K562 (cell line): ENCODE results near the gene CUL4B. TPM values are rescaled to one million over a fixed set of nuclear protein-coding genes. Genes with fewer than 3 reads are reported as not detected.
A peak's percentile ranks its signal among the peaks of the same experiment; 100 is the strongest.

Source experiments
- ARHGAP35 ChIP-seq: fragments of 450-650 bp; IDR thresholded peaks from 2 replicates; pipeline ENCODE4 v1.6.1; 2018; ENCODE audit not compliant: partially characterized antibody
- BACH1 ChIP-seq: fragments of 200-800 bp; sonication (Bioruptor generic); IDR thresholded peaks from 2 replicates; pipeline ENCODE4 v1.6.1; 2016; ENCODE audit warnings: missing genetic modification characterization, missing compliant biosample characterization
- GTF2A2 ChIP-seq: IDR thresholded peaks from 2 replicates; pipeline ENCODE4 v1.6.1; 2016; ENCODE audit warnings: mild to moderate bottlenecking, missing genetic modification characterization, missing compliant biosample characterization
- ILF3 ChIP-seq: fragments of 450-650 bp; IDR thresholded peaks from 2 replicates; pipeline ENCODE4 v1.6.1; 2018; ENCODE audit warnings: antibody characterized with exemption, mild to moderate bottlenecking, moderate library complexity, borderline replicate concordance
- MBD2 ChIP-seq: sonication (generic); IDR thresholded peaks from 2 replicates; pipeline ENCODE4 v1.6.1; 2016; ENCODE audit warnings: low read depth, borderline replicate concordance
- MYNN ChIP-seq, 2 experiments: sonication (generic); formaldehyde crosslinking in 1 of 2; IDR thresholded peaks; 2 replicates each; pipeline versions ENCODE4 v1.5.0 to v1.6.1; 2016 to 2020; ENCODE audit warnings: antibody characterized with exemption in 1 of 2, missing genetic modification reagents in 1 of 2
- NCOA2 ChIP-seq, 2 experiments: fragments of 450-650 bp; IDR thresholded peaks; 2 replicates each; pipeline ENCODE4 v1.6.1; 2018; ENCODE audit warnings: mild to moderate bottlenecking in 2 of 2, moderate library complexity in 1 of 2; ENCODE audit not compliant: partially characterized antibody in 2 of 2
- NFATC3 ChIP-seq: fragments of 450-650 bp; IDR thresholded peaks from 2 replicates; pipeline ENCODE4 v1.6.1; 2017; ENCODE audit warnings: mild to moderate bottlenecking
- SNIP1 ChIP-seq: fragments of 450-650 bp; IDR thresholded peaks from 2 replicates; pipeline ENCODE4 v1.7.1; 2017; ENCODE audit warnings: low read depth, mild to moderate bottlenecking
- SUPT5H ChIP-seq: fragments of 450-650 bp; IDR thresholded peaks from 2 replicates; pipeline ENCODE4 v1.6.1; 2016
- TAF1 ChIP-seq: IDR thresholded peaks from 2 replicates; pipeline ENCODE4 v1.6.1; 2011; ENCODE audit warnings: mild to moderate bottlenecking, low read length, moderate library complexity; ENCODE audit not compliant: insufficient read depth, control insufficient read depth, severe bottlenecking; ENCODE audit errors: extremely low read depth
- TCF15 ChIP-seq: fragments of 250-450 bp; sonication (Bioruptor Pico); IDR thresholded peaks from 2 replicates; pipeline ENCODE4 v1.8.0; 2022; ENCODE audit warnings: moderate library complexity, mild to moderate bottlenecking, inconsistent platforms
- ZNF551 ChIP-seq: fragments of 250-450 bp; sonication (Bioruptor Pico); IDR thresholded peaks from 2 replicates; pipeline ENCODE4 v1.5.0; 2021; ENCODE audit warnings: mild to moderate bottlenecking, moderate library complexity
- polyA plus RNA-seq, 8 experiments: library from polyadenylated mRNA; depleted of rRNA in 4 of 8; stranded (reverse) in 5 of 8; unstranded in 3 of 8; fragments of >200 nt; fragmentation: Nextera tagmentation in 2 of 8; fragmentation: Illumina TruSeq in 1 of 8; extraction: Ambion mirVana in 2 of 8; extraction: Trizol in 1 of 8; gene quantifications; 2 replicates each; pipeline versions ENCODE4 v1.2.1 to v1.2.3, GENCODE V29; 2011 to 2014; ENCODE audit warnings: inconsistent platforms in 1 of 8, missing spikeins in 1 of 8
- total RNA-seq, 7 experiments: library from RNA; depleted of rRNA in 6 of 7; stranded (reverse); fragments of >200 nt in 6 of 7; fragmentation: Illumina TruSeq in 2 of 7; extraction: Trizol in 2 of 7; gene quantifications; 2 replicates each; pipeline versions ENCODE4 v1.2.1 to v1.2.3, GENCODE V29; 2011 to 2021; ENCODE audit warnings: low replicate concordance in 1 of 7
- TF ChIP-seq, protein P1 (sequence below): fragments of 450-650 bp; formaldehyde crosslinking; IDR thresholded peaks from 2 replicates; pipeline ENCODE4 v1.4.0; 2020; ENCODE audit warnings: mild to moderate bottlenecking, moderate library complexity
- TF ChIP-seq, protein P2 (sequence below): fragments of 250-450 bp; sonication (Bioruptor Pico); IDR thresholded peaks from 2 replicates; pipeline ENCODE4 v1.4.0; 2020
- TF ChIP-seq, protein P3 (sequence below): fragments of 250-450 bp; sonication (Bioruptor Pico); IDR thresholded peaks from 2 replicates; pipeline ENCODE4 v1.8.0; 2021; ENCODE audit warnings: moderate library complexity, mild to moderate bottlenecking, inconsistent platforms
- TF ChIP-seq, protein P4 (sequence below): IDR thresholded peaks from 2 replicates; pipeline ENCODE4 v1.6.1; 2011; ENCODE audit not compliant: insufficient read length; ENCODE audit errors: extremely low read depth

CUL4B gene
- total and polyA plus RNA-seq, 9 of the 15 experiments (the other 6 are each of a cell fraction or from before 2014, with no cell fraction given), result 15.0 to 41.7 (median 37.5) TPM

DNA sequence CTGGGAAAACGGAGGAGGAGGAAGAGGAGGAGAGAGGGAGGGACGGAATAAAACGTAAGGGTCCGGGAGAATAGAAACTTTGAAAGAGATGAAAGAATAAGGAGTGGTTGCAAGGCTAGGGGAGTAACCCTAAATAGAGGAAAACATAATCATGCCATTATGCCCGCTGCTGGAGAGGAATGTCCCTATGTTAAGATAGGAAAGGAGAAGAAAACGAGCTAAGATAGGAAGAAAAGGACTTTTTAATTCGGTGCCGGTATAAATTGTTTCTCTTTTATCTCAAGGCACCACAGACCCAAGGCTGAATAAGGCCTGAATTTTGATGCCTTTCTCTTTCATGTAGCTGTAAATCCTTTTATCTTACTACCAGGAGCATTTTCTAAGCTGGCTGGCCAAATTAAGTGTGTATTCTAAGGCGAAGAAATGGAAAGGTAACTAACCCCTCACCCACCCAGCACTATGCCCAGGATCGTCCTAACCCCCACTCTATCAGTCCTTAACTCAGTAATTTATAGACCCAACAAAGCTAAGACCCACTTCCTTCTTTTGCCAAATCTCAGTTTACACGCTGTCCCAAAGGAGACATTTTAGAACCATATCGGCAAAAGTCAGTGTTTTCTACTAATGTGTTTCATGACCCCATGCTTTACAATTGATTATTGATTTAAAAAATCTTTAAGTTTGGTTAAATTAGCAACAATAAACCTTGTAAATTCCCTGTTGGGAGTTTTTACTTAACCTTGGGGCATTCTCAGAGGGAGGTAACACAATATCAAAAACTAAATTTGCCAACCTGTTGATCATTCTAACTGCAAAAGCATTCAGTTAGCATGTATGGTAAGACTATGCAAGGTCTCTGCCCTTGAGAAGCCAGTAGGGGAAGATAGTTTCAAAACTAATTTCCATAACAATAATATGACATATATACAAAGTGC is 1.1 kb upstream of the CUL4B start (continued):
- no peak for TF ChIP-seq TCF15 (CRISPR knock-in tag)
- TF ChIP-seq SNIP1, result no peak
- no peak for TF ChIP-seq GTF2A2 (tag)
- TF ChIP-seq ZNF551, result no peak
- TF ChIP-seq, protein P1, sequence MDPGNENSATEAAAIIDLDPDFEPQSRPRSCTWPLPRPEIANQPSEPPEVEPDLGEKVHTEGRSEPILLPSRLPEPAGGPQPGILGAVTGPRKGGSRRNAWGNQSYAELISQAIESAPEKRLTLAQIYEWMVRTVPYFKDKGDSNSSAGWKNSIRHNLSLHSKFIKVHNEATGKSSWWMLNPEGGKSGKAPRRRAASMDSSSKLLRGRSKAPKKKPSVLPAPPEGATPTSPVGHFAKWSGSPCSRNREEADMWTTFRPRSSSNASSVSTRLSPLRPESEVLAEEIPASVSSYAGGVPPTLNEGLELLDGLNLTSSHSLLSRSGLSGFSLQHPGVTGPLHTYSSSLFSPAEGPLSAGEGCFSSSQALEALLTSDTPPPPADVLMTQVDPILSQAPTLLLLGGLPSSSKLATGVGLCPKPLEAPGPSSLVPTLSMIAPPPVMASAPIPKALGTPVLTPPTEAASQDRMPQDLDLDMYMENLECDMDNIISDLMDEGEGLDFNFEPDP (CRISPR knock-in tag), result no peak
- no peak for TF ChIP-seq ARHGAP35
- TF ChIP-seq ILF3, result no peak
- peak; percentile 75 for TF ChIP-seq SUPT5H
- TF ChIP-seq, protein P2, sequence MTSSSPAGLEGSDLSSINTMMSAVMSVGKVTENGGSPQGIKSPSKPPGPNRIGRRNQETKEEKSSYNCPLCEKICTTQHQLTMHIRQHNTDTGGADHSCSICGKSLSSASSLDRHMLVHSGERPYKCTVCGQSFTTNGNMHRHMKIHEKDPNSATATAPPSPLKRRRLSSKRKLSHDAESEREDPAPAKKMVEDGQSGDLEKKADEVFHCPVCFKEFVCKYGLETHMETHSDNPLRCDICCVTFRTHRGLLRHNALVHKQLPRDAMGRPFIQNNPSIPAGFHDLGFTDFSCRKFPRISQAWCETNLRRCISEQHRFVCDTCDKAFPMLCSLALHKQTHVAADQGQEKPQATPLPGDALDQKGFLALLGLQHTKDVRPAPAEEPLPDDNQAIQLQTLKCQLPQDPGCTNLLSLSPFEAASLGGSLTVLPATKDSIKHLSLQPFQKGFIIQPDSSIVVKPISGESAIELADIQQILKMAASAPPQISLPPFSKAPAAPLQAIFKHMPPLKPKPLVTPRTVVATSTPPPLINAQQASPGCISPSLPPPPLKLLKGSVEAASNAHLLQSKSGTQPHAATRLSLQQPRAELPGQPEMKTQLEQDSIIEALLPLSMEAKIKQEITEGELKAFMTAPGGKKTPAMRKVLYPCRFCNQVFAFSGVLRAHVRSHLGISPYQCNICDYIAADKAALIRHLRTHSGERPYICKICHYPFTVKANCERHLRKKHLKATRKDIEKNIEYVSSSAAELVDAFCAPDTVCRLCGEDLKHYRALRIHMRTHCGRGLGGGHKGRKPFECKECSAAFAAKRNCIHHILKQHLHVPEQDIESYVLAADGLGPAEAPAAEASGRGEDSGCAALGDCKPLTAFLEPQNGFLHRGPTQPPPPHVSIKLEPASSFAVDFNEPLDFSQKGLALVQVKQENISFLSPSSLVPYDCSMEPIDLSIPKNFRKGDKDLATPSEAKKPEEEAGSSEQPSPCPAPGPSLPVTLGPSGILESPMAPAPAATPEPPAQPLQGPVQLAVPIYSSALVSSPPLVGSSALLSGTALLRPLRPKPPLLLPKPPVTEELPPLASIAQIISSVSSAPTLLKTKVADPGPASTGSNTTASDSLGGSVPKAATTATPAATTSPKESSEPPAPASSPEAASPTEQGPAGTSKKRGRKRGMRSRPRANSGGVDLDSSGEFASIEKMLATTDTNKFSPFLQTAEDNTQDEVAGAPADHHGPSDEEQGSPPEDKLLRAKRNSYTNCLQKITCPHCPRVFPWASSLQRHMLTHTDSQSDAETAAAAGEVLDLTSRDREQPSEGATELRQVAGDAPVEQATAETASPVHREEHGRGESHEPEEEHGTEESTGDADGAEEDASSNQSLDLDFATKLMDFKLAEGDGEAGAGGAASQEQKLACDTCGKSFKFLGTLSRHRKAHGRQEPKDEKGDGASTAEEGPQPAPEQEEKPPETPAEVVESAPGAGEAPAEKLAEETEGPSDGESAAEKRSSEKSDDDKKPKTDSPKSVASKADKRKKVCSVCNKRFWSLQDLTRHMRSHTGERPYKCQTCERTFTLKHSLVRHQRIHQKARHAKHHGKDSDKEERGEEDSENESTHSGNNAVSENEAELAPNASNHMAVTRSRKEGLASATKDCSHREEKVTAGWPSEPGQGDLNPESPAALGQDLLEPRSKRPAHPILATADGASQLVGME (CRISPR knock-in tag), result no peak
- no peak for TF ChIP-seq MYNN (IDR thresholded peaks at IDR 0.05)
- no peak for TF ChIP-seq MYNN (CRISPR knock-in tag; IDR thresholded peaks at IDR 0.05)
- TF ChIP-seq, protein P3, sequence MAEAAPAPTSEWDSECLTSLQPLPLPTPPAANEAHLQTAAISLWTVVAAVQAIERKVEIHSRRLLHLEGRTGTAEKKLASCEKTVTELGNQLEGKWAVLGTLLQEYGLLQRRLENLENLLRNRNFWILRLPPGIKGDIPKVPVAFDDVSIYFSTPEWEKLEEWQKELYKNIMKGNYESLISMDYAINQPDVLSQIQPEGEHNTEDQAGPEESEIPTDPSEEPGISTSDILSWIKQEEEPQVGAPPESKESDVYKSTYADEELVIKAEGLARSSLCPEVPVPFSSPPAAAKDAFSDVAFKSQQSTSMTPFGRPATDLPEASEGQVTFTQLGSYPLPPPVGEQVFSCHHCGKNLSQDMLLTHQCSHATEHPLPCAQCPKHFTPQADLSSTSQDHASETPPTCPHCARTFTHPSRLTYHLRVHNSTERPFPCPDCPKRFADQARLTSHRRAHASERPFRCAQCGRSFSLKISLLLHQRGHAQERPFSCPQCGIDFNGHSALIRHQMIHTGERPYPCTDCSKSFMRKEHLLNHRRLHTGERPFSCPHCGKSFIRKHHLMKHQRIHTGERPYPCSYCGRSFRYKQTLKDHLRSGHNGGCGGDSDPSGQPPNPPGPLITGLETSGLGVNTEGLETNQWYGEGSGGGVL (CRISPR knock-in tag), result no peak
- TF ChIP-seq BACH1 (tag), result 0 out of 2 replicates have a peak, but pooled peaks have one; percentile 4
- no peak for TF ChIP-seq TAF1
- TF ChIP-seq MBD2, result no peak; the same call in 1 of the 2 replicates
- no peak for TF ChIP-seq NCOA2 (IDR thresholded peaks at IDR 0.05; ENCODE audit: partially characterized antibody in 2 of 2)
- TF ChIP-seq NFATC3, result no peak
- TF ChIP-seq, protein P4, sequence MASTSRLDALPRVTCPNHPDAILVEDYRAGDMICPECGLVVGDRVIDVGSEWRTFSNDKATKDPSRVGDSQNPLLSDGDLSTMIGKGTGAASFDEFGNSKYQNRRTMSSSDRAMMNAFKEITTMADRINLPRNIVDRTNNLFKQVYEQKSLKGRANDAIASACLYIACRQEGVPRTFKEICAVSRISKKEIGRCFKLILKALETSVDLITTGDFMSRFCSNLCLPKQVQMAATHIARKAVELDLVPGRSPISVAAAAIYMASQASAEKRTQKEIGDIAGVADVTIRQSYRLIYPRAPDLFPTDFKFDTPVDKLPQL, result no peak
